Skeletal muscle cell (primary cell): Measurements from ENCODE around the gene POLR2H.
A peak's percentile ranks its signal among the peaks of the same experiment; 100 is the strongest.
"Not testable (repeated sequence)": the region's sequence is repeated elsewhere in the genome, so short reads cannot be mapped to it uniquely, and the experiment has no call there.

Source experiments
- DNase-seq: peaks from one replicate; pipeline ENCODE4 v3.0.0-alpha.2; 2010; ENCODE audit warnings: low read depth
- H3K4me3 ChIP-seq: 2 replicates; pipeline ENCODE4 v1.5.1; 2011; ENCODE audit warnings: low read depth, mild to moderate bottlenecking, control low read depth, low read length, moderate library complexity

Gene POLR2H

GRCh38 chr3:184334470-184335158 lies 26.9 kb upstream of the POLR2H start:
- DNase-seq = no peak

GRCh38 chr3:184335291-184335660 lies 26.2 kb upstream of the POLR2H start:
- H3K4me3 ChIP-seq = peak overlapping the region; percentile 67

More at GRCh38 chr3:184334470-184335158, 26.9 kb upstream of the POLR2H start:
- H3K4me3 ChIP-seq = no peak overlapping the region

GRCh38 chr3:184335661-184336546 lies 25.6 kb upstream of the POLR2H start:
- peak overlapping the region; percentile 67 for H3K4me3 ChIP-seq
- no peak for DNase-seq

More at GRCh38 chr3:184335291-184335660, 26.2 kb upstream of the POLR2H start:
- DNase-seq = no peak

- DNase-seq = no peak
- peak overlapping the region; percentile 67 for H3K4me3 ChIP-seq
These were observed 24.7 kb upstream of the POLR2H start for GRCh38 chr3:184336547-184337398.

GRCh38 chr3:184337399-184337714 lies 24.2 kb upstream of the POLR2H start, which contains the start of gene FAM131A:
TSS of gene FAM131A (plus strand) at chr3:184337600. CDS start at chr3:184337631, 31 bp downstream.
- no peak for DNase-seq
- H3K4me3 ChIP-seq = peak within 1 kb of the TSS; percentile 67

- H3K4me3 ChIP-seq = peak overlapping the region; percentile 67
- no peak for DNase-seq
These were observed 23.5 kb upstream of the POLR2H start for GRCh38 chr3:184337981-184338380.

GRCh38 chr3:184338511-184338945 lies 23.0 kb upstream of the POLR2H start:
- peak overlapping the region; percentile 67 for H3K4me3 ChIP-seq
- DNase-seq = peak; percentile 82

GRCh38 chr3:184339001-184339400 lies 22.5 kb upstream of the POLR2H start:
- no peak for DNase-seq
- H3K4me3 ChIP-seq = peak overlapping the region; percentile 67

GRCh38 chr3:184339451-184340135 lies 21.9 kb upstream of the POLR2H start:
- DNase-seq = not testable (repeated sequence)
- peak overlapping the region; percentile 67 for H3K4me3 ChIP-seq

GRCh38 chr3:184341925-184342324 lies 19.6 kb upstream of the POLR2H start:
- H3K4me3 ChIP-seq = no peak overlapping the region
- DNase-seq = no peak

GRCh38 chr3:184343200-184343876 lies 18.2 kb upstream of the POLR2H start:
- no peak for DNase-seq
- H3K4me3 ChIP-seq = no peak overlapping the region

- H3K4me3 ChIP-seq = no peak overlapping the region
- DNase-seq = no peak
These were observed 16.8 kb upstream of the POLR2H start for GRCh38 chr3:184344579-184345316.

- DNase-seq = no peak
- no peak overlapping the region for H3K4me3 ChIP-seq
These were observed 16.0 kb upstream of the POLR2H start for GRCh38 chr3:184345317-184346144.

GRCh38 chr3:184346480-184347190 lies 14.9 kb upstream of the POLR2H start:
- no peak overlapping the region for H3K4me3 ChIP-seq
- no peak for DNase-seq

GRCh38 chr3:184347321-184348056 lies 14.0 kb upstream of the POLR2H start:
- DNase-seq = no peak
- no peak overlapping the region for H3K4me3 ChIP-seq

- DNase-seq = no peak
- H3K4me3 ChIP-seq = no peak overlapping the region
These were observed 13.5 kb upstream of the POLR2H start for GRCh38 chr3:184348057-184348382.
